ENCODE data around the gene CENPH. TPM values are rescaled to one million over a fixed set of nuclear protein-coding genes. Genes with fewer than 3 reads are reported as not detected.

The CENPH gene
- total and polyA plus RNA-seq, 2 of the 8 experiments (the other 6 are each of a cell fraction or from before 2014, with no cell fraction given) = 69.0 to 82.8 TPM

GRCh38 chr5:69149676-69150010, 39.7 kb upstream of the CENPH start (continued):
- TF ChIP-seq CHD1 (IDR thresholded peaks at IDR 0.05; ENCODE audit: low read depth, low read length) = no peak
- no peak for TF ChIP-seq TAF7 (optimal IDR thresholded peaks at IDR 0.05; ENCODE audit: borderline replicate concordance, low read depth, low read length)

Measured in H1 (cell line).